SJCRH30 (cell line): Measurements from ENCODE around the gene TAB2. TPM values are rescaled to one million over a fixed set of nuclear protein-coding genes. Genes with fewer than 3 reads are reported as not detected.

Source experiments
- DNase-seq, 2 experiments: peaks; one replicate each; pipeline ENCODE4 v3.0.0-alpha.2; 2015 to 2020
- H3K27ac ChIP-seq: fragments of 250-450 bp; sonication (Bioruptor Pico); 2 replicates; pipeline ENCODE4 v1.5.1; 2020; ENCODE audit warnings: mild to moderate bottlenecking, moderate library complexity
- H3K27me3 ChIP-seq: fragments of 250-450 bp; sonication (Bioruptor Pico); 2 replicates; pipeline ENCODE4 v1.5.1; 2020; ENCODE audit warnings: mild to moderate bottlenecking, moderate library complexity
- H3K36me3 ChIP-seq: fragments of 250-450 bp; sonication (Bioruptor Pico); 2 replicates; pipeline ENCODE4 v1.5.1; 2020; ENCODE audit warnings: mild to moderate bottlenecking, moderate library complexity
- H3K4me1 ChIP-seq: fragments of 250-450 bp; sonication (Bioruptor Pico); 2 replicates; pipeline ENCODE4 v1.5.1; 2020; ENCODE audit warnings: mild to moderate bottlenecking, moderate library complexity
- H3K4me3 ChIP-seq: fragments of 250-450 bp; sonication (Bioruptor Pico); 2 replicates; pipeline ENCODE4 v1.5.1; 2020; ENCODE audit warnings: mild to moderate bottlenecking, moderate library complexity
- H3K9me3 ChIP-seq: fragments of 250-450 bp; sonication (Bioruptor Pico); replicated peaks from 2 replicates; pipeline ENCODE4 v1.5.1; 2020; ENCODE audit warnings: mild to moderate bottlenecking, moderate library complexity
- total RNA-seq: library from RNA; depleted of rRNA; stranded (reverse); fragments of >200 nt; shearing (Covaris generic); gene quantifications from 2 replicates; pipeline ENCODE4 v1.2.3, GENCODE V29; 2014

Gene TAB2
- total RNA-seq, 1 experiment from 2014 or later: 37.6 TPM

DNA sequence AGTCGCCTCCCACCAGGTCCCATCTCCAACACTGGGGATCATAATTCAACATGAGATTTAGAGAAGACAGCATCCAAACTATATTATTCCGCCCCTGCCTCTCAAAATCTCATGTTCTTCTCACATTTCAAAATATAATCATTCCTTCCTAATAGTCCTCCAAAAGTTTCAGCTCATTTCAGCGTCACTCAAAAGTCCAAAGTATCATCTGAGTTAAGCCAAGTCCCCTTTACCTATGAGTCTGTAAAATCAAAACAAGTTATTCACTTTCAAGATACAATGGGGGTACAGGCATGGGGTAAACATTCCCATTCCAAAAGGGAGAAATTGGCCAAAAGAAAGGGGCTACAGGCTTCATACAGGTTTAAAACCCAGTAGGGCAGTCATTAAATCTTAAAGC lies 43.0 kb downstream of the TAB2 start:
- Histone ChIP-seq H3K27ac (no peak overlapping the region), H3K9me3 (no peaks in the 10 kb centered on the region)
- no peak for DNase-seq

DNA sequence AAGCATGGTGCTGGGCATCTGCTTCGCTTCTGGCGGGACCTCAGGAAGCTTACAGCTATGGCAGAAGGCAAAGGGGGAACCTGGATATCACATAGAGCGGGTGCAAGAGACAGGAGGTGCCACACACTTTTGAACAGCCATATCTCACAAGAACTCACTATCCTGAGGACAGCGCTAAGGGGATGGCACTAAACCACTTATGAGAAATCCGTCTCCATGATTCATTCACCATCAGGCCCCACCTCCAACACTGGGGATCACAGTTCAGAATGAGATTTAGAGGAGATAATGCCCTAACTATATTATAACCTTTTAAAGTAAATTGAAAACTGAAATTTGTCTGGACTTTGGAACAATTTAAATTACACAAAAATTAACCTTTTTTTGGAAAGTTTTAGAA lies 44.8 kb downstream of the TAB2 start:
- no peak overlapping the region for H3K4me3 ChIP-seq
- H3K27ac ChIP-seq: no peak overlapping the region
- no peaks in the 10 kb centered on the region for H3K27me3 ChIP-seq
- no peaks in the 10 kb centered on the region for H3K36me3 ChIP-seq
- H3K9me3 ChIP-seq: no peaks in the 10 kb centered on the region
- H3K4me1 ChIP-seq: peaks cover 10% of the 10 kb centered on the region
- DNase-seq: no peak

More for the DNA sequence above, 43.0 kb downstream of the TAB2 start:
- Histone ChIP-seq H3K36me3 (no peaks in the 10 kb centered on the region), H3K4me1 (no peaks in the 10 kb centered on the region), H3K4me3 (no peak overlapping the region), H3K27me3 (no peaks in the 10 kb centered on the region)

DNA sequence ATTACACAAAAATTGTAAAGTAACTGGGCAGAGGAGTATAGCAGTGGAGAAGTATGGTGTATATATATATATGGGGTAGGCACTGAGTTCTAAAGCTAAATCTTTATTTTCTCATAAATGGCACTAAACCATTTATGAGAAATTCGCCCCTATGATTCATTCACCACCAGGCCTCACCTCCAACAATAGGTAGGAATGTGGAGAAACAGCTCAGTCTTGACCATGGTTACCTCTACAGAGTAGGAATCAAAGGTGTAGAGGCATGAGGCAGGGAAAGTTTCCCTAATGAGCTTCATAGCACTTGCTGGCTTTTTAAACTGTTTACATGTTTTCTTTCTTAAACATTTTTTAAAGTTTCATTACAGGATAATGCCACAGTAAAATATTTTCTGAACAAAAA lies 45.6 kb downstream of the TAB2 start:
- DNase-seq: no peak
- Histone ChIP-seq H3K4me1 (peaks cover 10% of the 10 kb centered on the region), H3K27ac (no peak overlapping the region), H3K36me3 (no peaks in the 10 kb centered on the region), H3K9me3 (no peaks in the 10 kb centered on the region), H3K27me3 (no peaks in the 10 kb centered on the region), H3K4me3 (no peak overlapping the region)

DNA sequence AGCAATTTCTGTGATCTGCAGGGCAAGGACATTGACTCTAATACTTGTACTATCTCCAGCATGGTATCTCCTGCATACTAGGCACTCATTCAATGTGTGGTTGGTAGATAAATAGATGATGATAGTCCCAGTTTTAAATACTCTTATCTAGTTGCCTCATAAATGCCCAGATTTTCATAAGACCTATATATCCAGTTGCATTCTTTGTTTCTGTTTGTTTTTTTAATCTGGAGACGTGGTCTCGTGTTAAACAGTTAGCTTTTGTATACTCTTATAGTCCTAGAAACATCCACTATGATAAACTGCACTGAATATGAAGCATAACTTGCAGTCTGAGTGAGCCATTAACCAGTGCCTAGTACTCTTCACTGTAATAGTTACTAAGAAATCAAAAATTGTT lies 47.0 kb downstream of the TAB2 start:
- no peak overlapping the region for H3K27ac ChIP-seq
- no peak for DNase-seq
- H3K36me3 ChIP-seq: no peaks in the 10 kb centered on the region
- H3K9me3 ChIP-seq: no peaks in the 10 kb centered on the region
- H3K4me1 ChIP-seq: peaks cover 10% of the 10 kb centered on the region
- H3K27me3 ChIP-seq: no peaks in the 10 kb centered on the region
- no peak overlapping the region for H3K4me3 ChIP-seq

DNA sequence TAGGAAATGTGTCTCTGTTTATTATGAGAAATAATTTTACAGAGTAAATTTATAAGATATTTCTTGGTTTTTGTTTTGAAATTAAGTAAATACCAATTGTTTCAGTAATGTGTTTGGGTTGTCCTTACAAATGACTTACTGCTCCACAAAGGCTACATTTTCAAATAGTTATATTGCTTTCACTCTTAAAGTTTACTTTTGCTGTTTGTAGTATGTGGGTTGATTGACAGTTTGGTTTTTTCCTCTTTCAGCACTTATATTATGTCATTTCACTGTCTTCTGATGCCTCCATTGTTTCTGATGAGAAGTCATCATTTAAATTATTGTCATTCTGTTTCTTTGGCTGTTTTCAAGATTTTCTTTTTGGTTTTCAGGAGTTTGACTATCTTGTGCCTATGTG lies 47.7 kb downstream of the TAB2 start:
- H3K27me3 ChIP-seq: no peaks in the 10 kb centered on the region
- H3K4me1 ChIP-seq: peaks cover 10% of the 10 kb centered on the region
- no peaks in the 10 kb centered on the region for H3K36me3 ChIP-seq
- no peak for DNase-seq
- no peak overlapping the region for H3K27ac ChIP-seq
- no peaks in the 10 kb centered on the region for H3K9me3 ChIP-seq
- no peak overlapping the region for H3K4me3 ChIP-seq

DNA sequence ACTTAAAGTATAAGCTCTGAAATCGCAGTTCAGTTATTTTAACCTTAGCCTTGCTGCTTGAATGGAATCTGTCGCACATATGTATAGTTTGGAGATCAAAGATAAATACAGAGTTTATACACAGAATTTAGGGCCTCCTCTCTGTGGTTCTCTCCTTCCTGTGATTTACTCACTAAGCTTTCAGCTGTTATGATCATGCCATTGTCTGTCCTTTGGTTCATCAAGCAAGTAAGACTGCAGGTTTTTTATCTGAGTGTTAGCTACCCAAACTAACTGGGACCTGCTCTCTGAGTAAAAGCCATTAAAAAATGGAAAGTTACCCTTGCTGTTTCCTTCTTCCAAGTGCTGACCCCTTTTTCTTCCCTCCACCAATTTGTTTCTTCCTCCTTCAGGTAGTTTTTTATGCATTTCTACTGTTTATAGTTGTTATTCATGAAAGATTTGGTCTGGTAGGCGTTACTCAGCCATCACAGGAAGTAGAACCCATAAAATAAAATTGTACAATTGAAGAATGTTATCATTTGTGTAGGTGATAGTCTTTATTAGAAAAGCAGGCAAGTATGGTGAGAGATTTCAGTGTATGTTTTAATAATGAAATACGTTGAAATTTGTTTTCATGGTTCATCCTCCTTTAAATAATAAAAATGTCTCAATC lies 48.9 kb downstream of the TAB2 start:
- Histone ChIP-seq H3K4me3 (no peak overlapping the region), H3K27ac (no peak overlapping the region), H3K4me1 (peaks cover 10% of the 10 kb centered on the region), H3K36me3 (peaks cover 3% of the 10 kb centered on the region; the same call in 1 of the 2 replicates), H3K27me3 (no peaks in the 10 kb centered on the region), H3K9me3 (no peaks in the 10 kb centered on the region)
- peak in 1 of 2 experiments; percentile 14 for DNase-seq

DNA sequence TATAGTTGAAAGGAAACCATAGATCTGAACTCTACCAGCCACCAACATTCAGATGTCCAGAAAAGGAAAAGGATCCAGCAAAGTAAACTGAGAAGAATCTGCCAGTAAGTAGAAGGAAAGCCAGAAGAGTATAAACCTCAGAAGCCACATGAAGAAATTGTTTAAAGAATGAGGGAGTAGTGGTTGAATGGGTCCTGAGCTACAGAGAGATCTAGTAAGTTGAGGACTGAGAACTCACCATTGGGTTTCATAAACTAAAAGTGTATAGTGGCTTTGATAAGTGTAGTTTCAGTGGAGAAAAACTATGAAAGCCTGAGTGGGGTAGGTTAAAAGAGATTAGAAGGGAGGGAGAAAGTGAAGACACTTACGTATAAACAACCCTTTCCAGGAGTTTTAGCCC lies 50.6 kb downstream of the TAB2 start:
- no peak overlapping the region for H3K4me3 ChIP-seq
- no peaks in the 10 kb centered on the region for H3K9me3 ChIP-seq

DNA sequence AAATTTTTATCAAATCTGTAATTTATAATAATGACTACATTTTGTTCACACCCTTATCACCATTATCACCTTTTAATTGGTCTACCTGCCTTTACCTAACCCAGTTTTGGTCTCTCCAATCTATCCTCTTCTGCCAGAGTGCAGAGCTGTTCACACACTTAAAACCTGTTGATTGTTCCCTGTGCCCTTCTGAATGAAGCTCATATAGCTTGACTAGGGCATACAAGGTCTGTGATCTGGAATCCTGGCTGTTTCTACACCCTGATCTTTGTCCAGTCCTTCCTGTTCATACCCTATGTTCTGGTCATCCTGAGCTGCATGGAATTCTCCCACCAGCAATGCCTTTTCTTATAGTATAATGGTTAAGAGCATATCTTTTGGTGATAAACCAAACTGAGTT lies 53.6 kb downstream of the TAB2 start:
- Histone ChIP-seq H3K27me3 (no peaks in the 10 kb centered on the region), H3K4me3 (no peak overlapping the region), H3K4me1 (peaks cover 5% of the 10 kb centered on the region), H3K9me3 (no peaks in the 10 kb centered on the region), H3K27ac (no peak overlapping the region), H3K36me3 (peaks cover 16% of the 10 kb centered on the region)
- DNase-seq: no peak

More for the DNA sequence above, 50.6 kb downstream of the TAB2 start:
- no peaks in the 10 kb centered on the region for H3K27me3 ChIP-seq
- no peak overlapping the region for H3K27ac ChIP-seq
- DNase-seq: no peak
- H3K4me1 ChIP-seq: peaks cover 10% of the 10 kb centered on the region
- peaks cover 9% of the 10 kb centered on the region; the same call in 1 of the 2 replicates for H3K36me3 ChIP-seq

DNA sequence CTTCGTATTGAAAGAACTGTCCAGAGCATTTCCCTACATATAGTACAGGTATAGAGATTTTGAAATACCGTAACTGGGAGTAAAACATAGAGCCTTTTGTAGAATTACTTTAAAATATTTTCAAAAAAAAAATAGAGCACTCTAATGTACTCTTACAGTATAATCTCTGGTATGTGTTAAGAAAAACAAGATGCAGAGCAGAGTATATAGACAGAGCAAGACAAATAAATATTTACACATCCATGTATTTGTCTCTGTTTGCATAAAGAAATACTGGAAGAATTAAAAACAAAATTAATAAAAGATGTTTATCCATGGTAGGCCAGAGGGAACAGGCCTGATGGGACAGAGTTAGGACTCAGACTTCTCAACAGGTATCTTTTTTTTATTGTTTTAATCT lies 54.5 kb downstream of the TAB2 start:
- Histone ChIP-seq H3K27me3 (no peaks in the 10 kb centered on the region), H3K9me3 (no peaks in the 10 kb centered on the region), H3K36me3 (peaks cover 16% of the 10 kb centered on the region), H3K4me3 (no peak overlapping the region), H3K4me1 (no peaks in the 10 kb centered on the region), H3K27ac (no peak overlapping the region)
- no peak for DNase-seq

DNA sequence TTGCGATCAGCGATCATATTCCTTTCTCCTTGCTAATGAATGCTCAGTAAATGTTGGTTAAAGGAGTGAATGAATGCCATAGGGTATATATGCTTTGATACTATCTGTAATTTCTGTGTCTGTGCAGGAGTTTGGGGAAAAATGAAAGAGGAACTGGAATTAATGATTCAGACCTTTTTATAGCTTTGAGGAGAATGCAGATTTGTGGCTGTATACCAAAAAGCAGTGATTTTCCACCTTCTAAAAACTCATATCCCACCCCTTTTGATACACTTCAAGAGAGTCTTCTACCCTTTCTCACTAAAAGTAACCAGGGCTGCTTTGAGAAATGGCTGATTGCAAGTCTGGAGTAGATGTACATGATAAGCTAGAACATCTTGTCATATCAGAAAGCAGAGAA lies 56.0 kb downstream of the TAB2 start:
- Histone ChIP-seq H3K4me1 (no peaks in the 10 kb centered on the region), H3K4me3 (no peak overlapping the region), H3K9me3 (peaks cover 3% of the 10 kb centered on the region; the same call in 1 of the 2 replicates), H3K27me3 (no peaks in the 10 kb centered on the region), H3K36me3 (peaks cover 27% of the 10 kb centered on the region), H3K27ac (no peak overlapping the region)
- no peak for DNase-seq

DNA sequence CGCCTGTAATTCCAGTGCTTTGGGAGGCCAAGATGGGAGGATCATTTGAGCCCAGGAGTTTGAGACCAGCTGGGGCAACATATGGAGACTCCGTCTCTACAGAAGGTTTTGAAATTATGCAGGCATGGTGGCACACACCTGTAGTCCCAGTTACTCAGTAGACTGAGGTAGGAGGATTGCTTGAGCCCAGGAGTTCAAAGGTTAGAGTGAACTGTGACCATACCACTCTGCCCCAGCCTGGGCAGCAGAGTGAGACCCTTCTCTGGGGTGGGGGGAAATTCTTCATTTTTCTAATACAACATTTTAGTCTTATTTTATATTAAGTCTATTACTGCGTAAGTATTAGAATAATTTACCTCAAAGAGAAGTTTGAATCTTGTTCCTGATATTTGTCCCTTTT lies 62.5 kb downstream of the TAB2 start:
- Histone ChIP-seq H3K4me3 (no peak overlapping the region), H3K27ac (no peak overlapping the region), H3K36me3 (peaks cover 40% of the 10 kb centered on the region), H3K9me3 (peaks cover 3% of the 10 kb centered on the region; the same call in 1 of the 2 replicates), H3K4me1 (no peaks in the 10 kb centered on the region; the same call in 1 of the 2 replicates), H3K27me3 (no peaks in the 10 kb centered on the region)
- DNase-seq: no peak

DNA sequence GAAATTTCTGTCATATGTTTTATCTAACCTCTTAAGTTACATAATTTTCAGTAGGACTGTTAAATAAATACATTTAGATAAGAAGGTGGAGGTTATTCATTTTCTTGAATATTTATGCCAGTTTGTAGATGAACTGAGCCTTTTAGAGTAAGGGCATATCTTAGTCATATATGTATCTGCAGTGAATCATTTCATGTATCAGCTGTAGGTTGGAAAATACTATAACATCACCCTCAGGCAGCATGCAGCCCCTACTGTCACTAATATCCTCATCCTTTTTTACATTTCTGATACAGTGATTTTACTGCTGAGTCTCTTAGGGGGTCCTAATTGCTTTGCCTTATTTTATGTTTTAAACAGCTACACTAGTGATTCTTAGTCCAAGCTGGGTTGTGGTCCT lies 63.0 kb downstream of the TAB2 start:
- no peak overlapping the region for H3K4me3 ChIP-seq
- peaks cover 46% of the 10 kb centered on the region for H3K36me3 ChIP-seq
- H3K27me3 ChIP-seq: no peaks in the 10 kb centered on the region
- H3K9me3 ChIP-seq: peaks cover 7% of the 10 kb centered on the region
- no peaks in the 10 kb centered on the region; the same call in 1 of the 2 replicates for H3K4me1 ChIP-seq
- DNase-seq: no peak
- H3K27ac ChIP-seq: no peak overlapping the region

DNA sequence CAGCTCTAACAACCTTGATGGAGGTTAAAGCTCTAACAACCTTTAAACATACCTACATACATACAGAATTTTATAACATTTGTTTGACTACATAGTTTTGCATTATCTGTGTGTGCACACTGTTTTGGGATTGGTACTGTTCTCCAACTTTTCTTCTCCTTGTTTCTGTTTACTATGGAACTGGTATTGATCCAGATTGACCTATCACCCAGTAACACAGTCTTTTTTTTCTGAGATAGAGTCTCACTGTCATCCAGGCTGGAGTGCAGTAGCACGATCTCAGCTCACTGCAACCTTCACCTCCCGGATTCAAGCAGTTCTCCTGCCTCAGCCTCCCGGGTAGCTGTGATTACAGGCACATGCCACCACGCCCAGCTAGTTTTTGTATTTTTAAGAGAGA lies 65.9 kb downstream of the TAB2 start:
- H3K27me3 ChIP-seq: no peaks in the 10 kb centered on the region

DNA sequence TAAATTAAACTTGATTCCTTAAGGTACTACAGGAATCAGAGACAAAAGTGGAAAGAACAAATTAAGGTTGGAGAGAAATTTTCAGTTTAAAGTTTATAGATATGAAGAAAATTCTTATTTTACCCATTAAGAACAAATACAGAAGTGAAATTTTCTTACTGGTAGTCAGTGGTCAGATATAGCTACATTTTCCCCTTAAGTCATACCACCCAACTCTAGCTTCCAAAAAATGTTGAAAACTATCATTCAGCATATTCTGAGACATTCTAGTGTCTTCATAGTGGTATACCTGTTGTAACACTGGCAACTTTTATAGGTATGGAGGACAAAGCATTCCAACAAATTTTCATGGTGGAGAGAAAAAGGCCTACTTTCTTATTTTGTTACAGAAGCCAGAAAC lies 67.0 kb downstream of the TAB2 start:
- H3K4me3 ChIP-seq: no peak overlapping the region
- no peak for DNase-seq
- H3K27ac ChIP-seq: no peak overlapping the region
- no peaks in the 10 kb centered on the region; the same call in 1 of the 2 replicates for H3K4me1 ChIP-seq
- peaks cover 46% of the 10 kb centered on the region for H3K36me3 ChIP-seq
- peaks cover 8% of the 10 kb centered on the region for H3K9me3 ChIP-seq
- no peaks in the 10 kb centered on the region for H3K27me3 ChIP-seq

More for the DNA sequence above, 65.9 kb downstream of the TAB2 start:
- no peak for DNase-seq
- Histone ChIP-seq H3K36me3 (peaks cover 55% of the 10 kb centered on the region), H3K27ac (no peak overlapping the region), H3K9me3 (peaks cover 8% of the 10 kb centered on the region), H3K4me1 (no peaks in the 10 kb centered on the region; the same call in 1 of the 2 replicates), H3K4me3 (no peak overlapping the region)

DNA sequence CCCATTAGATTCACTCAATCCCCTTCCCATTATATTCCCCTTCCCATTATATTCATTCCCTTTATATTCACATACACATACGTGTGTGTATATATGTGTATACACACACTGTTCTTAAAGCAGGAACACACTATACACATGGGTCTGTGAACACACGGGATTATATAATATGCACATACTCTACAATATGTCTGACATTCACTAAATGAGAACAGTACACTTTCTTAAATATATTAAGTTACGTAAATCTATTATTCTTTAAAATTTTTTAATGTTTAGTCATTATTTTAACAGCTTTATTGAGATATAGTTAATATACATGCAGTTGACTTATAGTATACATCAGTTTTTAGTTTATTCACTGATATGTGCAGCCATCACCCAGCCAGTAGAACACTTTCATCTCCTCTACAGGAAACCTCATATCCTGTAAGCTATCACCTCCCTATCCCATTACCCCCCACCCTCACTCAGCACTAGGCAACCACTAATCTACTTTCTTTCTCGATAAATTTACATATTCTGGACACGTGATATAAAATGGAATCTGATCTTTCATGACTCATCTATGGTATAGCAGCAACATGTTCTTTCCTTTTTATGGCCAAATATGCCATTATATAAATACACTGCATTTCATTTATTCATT lies 68.6 kb downstream of the TAB2 start:
- Histone ChIP-seq H3K4me1 (no peaks in the 10 kb centered on the region; the same call in 1 of the 2 replicates), H3K9me3 (peaks cover 8% of the 10 kb centered on the region), H3K4me3 (no peak overlapping the region), H3K27ac (no peak overlapping the region), H3K27me3 (no peaks in the 10 kb centered on the region), H3K36me3 (peaks cover 51% of the 10 kb centered on the region)
- DNase-seq: no peak
